ENCODE measurements around the gene TMEM41A. TPM values are rescaled to one million over a fixed set of nuclear protein-coding genes. Genes with fewer than 3 reads are reported as not detected.

TMEM41A gene
- total RNA-seq, 1 donor from 2014 or later, result 10.0 TPM

DNA sequence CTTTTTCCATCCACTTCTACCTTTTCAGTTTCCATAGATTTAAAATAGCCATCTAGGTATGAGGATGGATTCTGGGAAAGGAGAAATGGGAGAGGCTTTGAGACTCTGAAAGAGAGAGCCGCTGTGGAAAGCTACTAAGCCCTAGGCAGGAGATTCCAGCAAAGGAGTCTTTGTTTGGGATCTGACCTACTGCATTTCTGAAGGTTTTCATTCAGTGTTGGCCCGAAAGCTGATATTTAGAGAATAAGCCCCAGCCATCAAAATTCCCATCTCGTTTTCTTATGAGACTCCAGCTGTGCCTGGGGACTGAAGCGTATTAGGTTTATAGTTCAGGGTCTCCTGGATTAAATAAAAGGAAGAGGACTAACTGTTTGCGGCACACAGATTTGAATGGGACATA, 34.1 kb upstream of the TMEM41A start:
- Histone ChIP-seq H3K9me3 (replicated peaks) (no peaks in the 10 kb centered on the region), H3K4me1 (no peaks in the 10 kb centered on the region), H3K27ac (replicated peaks) (no peak overlapping the region), H3K4me3 (no peak overlapping the region), H3K36me3 (no peaks in the 10 kb centered on the region), H3K27me3 (ENCODE audit: low read depth) (no peaks in the 10 kb centered on the region)
- TF ChIP-seq, protein P1, sequence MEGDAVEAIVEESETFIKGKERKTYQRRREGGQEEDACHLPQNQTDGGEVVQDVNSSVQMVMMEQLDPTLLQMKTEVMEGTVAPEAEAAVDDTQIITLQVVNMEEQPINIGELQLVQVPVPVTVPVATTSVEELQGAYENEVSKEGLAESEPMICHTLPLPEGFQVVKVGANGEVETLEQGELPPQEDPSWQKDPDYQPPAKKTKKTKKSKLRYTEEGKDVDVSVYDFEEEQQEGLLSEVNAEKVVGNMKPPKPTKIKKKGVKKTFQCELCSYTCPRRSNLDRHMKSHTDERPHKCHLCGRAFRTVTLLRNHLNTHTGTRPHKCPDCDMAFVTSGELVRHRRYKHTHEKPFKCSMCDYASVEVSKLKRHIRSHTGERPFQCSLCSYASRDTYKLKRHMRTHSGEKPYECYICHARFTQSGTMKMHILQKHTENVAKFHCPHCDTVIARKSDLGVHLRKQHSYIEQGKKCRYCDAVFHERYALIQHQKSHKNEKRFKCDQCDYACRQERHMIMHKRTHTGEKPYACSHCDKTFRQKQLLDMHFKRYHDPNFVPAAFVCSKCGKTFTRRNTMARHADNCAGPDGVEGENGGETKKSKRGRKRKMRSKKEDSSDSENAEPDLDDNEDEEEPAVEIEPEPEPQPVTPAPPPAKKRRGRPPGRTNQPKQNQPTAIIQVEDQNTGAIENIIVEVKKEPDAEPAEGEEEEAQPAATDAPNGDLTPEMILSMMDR (IDR thresholded peaks at IDR 0.05; ENCODE audit: borderline replicate concordance), result no peak
- intact Hi-C loops (cut with micrococcal nuclease), result no loop called here
- DNase-seq, result no peak

DNA sequence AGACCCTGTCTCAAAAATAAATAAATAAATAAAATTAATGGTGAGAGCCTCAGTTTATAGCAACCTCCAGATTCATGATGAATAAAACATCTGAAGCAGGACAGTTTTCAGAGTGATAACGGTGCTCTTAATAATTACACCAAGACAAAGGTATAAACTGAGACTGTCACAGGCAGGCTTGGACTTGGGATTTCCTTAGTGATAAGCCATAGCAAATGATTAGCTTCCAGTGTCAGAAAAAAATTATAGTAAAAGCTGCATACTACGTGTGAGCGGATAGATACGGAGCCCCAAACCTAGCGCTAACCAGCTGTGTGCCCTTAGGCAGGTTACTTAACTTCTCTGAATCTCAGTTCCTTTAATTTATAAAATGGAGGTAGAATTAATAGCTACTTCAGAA, 32.0 kb upstream of the TMEM41A start:
- no peak for DNase-seq
- Histone ChIP-seq H3K4me3 (no peak overlapping the region), H3K27ac (replicated peaks) (no peak overlapping the region), H3K4me1 (no peaks in the 10 kb centered on the region), H3K27me3 (ENCODE audit: low read depth) (peaks cover 2% of the 10 kb centered on the region), H3K9me3 (replicated peaks) (no peaks in the 10 kb centered on the region), H3K36me3 (no peaks in the 10 kb centered on the region)
- TF ChIP-seq, protein P1 (IDR thresholded peaks at IDR 0.05; ENCODE audit: borderline replicate concordance), result no peak
- intact Hi-C loops (cut with micrococcal nuclease), result no loop called here

DNA sequence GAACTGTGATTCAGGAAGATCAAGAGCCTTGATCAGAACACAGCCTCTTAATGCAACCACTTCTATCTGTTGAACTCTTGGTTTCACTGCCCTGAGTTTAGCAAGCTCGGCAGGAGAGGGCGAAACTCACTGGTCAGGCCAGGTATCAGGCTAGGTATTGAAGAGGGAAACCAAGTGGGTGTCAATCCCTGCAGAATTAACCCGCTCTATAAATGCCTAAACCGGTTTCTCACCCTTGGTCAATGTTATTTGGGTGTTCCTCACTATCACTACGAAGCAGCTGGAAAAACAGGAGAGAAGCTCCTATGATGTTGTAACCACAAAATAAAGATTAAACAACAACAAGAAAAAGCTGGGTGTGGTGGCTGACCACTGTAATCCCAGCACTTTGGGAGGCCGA, 29.7 kb upstream of the TMEM41A start:
- intact Hi-C loops (cut with micrococcal nuclease), result no loop called here
- no peaks in the 10 kb centered on the region for H3K9me3 ChIP-seq (replicated peaks)
- peaks cover 5% of the 10 kb centered on the region for H3K27me3 ChIP-seq (ENCODE audit: low read depth)
- no peaks in the 10 kb centered on the region for H3K4me1 ChIP-seq
- no peaks in the 10 kb centered on the region for H3K36me3 ChIP-seq
- no peak for DNase-seq
- no peak overlapping the region for H3K4me3 ChIP-seq
- H3K27ac ChIP-seq (replicated peaks), result no peak overlapping the region
- TF ChIP-seq, protein P1 (IDR thresholded peaks at IDR 0.05; ENCODE audit: borderline replicate concordance), result no peak

DNA sequence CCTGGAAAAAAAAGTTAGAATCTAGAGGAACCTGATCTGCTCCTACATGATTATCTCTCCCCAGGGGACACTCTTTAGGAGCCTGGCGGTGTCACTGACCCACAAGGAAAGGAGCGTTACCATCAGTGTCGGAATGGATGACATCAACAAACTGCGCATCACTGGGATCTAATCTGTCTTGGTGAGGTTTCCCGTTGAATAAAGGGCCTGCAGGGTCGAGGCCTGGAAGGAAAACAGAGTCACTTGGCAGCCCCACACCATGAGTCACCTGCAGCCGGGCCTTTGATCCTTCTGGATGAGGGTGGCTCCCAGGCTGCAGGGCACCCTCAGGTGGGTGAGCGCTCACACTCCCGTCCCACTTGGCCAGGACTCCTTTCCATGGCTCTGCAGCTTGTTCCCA, 28.5 kb upstream of the TMEM41A start:
- Histone ChIP-seq H3K9me3 (replicated peaks) (no peaks in the 10 kb centered on the region), H3K27me3 (ENCODE audit: low read depth) (peaks cover 5% of the 10 kb centered on the region), H3K4me1 (no peaks in the 10 kb centered on the region), H3K27ac (replicated peaks) (no peak overlapping the region), H3K4me3 (no peak overlapping the region), H3K36me3 (no peaks in the 10 kb centered on the region)
- DNase-seq, result no peak
- TF ChIP-seq, protein P1 (IDR thresholded peaks at IDR 0.05; ENCODE audit: borderline replicate concordance), result no peak
- intact Hi-C loops (cut with micrococcal nuclease), result no loop called here

DNA sequence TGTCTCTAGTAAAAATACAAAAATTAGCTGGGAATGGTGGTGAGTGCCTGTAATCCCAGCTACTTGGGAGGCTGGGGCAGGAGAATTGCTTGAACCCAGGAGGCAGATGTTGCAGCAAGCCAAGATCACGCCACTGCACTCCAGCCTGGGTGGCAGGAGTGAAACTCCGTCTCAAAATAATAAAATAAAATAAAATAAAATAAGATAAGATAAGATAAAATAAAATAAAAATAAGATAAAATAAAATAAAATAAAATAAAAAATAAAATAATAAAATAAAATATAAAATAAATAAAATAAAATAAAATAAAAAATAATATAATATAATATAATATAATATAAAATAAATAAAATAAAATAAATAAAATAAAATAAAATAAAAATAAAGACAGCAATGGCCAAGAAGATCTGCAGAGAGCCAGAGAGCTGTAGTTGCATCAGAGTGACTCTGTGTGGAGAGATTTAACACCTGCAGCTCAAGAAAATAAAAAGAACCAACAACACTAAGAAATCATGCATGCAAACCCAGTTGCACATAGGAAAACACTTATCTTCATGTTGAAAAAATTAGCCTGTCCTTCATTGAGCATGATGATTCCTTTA, 27.6 kb upstream of the TMEM41A start:
- H3K27ac ChIP-seq (replicated peaks), result no peak overlapping the region
- intact Hi-C loops (cut with micrococcal nuclease), result no loop called here
- H3K4me1 ChIP-seq, result no peaks in the 10 kb centered on the region
- TF ChIP-seq, protein P1 (IDR thresholded peaks at IDR 0.05; ENCODE audit: borderline replicate concordance), result no peak
- H3K4me3 ChIP-seq, result no peak overlapping the region
- no peaks in the 10 kb centered on the region for H3K9me3 ChIP-seq (replicated peaks)
- no peak for DNase-seq
- peaks cover 5% of the 10 kb centered on the region for H3K27me3 ChIP-seq (ENCODE audit: low read depth)
- H3K36me3 ChIP-seq, result no peaks in the 10 kb centered on the region

Measured in left ventricle myocardium inferior (tissue), 1 donor.